NCI-H1694 treated with DMSO at 0.1 percent for 48 hours (cell line): ENCODE measurements around the gene DDX25.
A peak's percentile ranks its signal among the peaks of the same experiment; 100 is the strongest.

Experiments
- DNase-seq: peaks from one replicate; lab custom pipeline; 2025; lab: John Stamatoyannopoulos, UW

The DDX25 gene

DNA sequence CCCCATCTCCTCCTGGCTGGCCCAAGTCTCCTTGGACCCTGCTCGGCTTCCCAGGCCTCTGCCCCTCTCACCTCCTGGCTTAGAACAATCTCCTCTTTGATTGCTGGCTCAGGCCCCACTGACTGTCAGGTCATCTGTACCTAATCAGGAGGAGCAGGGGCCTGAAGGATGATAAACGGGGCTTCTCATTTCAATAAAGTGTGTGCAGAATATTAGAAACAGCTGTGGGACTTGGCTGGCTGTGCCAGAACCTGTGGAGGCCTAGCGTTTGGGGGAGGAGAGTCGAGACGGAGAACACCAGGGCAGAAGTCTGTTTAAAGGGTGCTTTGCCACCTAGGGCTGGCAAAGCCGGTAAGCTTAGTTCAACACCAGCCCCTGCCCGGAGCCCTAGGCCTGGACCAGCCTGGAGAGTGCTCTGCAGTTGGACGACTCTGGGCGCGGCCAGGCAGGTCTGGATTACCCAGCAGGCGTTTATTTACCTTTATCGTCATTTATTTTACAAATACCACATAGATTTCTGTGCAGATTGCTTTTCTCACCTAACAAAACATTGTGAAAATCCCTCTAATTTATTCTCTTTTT lies 31.4 kb downstream of the DDX25 start:
- DNase-seq, result no peak

DNA sequence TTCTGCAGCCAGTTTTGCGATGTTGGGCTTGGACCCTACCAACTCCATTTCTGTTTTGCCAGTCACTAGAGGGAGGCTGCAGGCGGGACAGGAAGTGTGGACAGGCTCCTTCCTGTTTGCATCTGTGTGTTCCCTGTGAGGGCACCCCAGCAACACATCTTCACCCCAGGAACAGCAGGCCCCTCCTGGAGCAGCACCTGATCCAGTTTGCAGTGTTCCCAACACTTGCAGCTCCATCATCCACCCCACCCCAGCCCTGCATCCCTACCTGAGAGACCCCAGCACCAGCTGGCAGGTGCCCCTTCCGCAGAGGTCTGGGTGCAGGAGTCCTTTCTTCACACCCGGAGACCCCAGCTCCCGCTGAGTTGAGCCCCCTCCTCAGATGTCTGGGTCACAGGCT lies 34.1 kb downstream of the DDX25 start:
- no peak for DNase-seq

DNA sequence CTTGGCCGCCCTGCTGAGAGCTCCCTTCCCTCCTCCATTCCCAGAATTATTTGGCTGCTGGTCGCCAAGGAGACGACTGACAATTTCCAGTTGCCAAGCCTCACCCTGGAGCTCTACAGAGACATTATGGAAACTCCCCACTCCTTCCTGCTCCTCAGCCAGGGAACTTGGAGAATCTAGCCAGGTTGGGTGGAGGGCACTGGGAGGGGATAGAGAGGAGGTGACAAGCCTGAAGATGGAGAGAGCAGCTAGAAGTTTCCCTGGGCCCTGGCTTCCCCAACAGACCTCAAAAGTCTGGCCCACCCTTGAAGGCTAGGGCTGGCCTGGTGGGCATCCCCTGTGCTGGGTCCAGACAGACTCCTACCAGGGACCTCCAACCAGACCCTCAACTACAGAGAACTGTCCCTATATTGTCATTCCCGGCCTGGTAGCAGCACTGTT lies 34.8 kb downstream of the DDX25 start:
- no peak for DNase-seq

DNA sequence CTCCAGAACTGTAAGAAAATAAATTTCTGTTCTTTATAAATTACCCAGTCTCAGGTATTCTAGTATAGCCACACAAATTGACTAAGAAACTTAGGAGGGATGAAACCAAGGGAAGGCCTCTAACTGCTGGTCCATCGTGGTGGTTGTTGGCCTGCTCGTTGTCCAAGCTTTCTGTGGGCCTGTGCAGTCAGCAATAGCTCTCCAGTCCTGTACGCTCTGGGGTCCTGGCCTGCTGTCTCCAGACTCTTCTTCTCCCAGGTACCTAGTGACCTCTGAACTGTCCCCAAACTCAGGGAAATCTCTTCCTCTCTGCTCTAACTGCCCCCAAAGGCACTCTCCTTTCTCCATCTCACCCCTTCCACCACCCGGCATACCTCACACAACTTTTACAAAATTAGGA lies 35.8 kb downstream of the DDX25 start:
- DNase-seq, result no peak

DNA sequence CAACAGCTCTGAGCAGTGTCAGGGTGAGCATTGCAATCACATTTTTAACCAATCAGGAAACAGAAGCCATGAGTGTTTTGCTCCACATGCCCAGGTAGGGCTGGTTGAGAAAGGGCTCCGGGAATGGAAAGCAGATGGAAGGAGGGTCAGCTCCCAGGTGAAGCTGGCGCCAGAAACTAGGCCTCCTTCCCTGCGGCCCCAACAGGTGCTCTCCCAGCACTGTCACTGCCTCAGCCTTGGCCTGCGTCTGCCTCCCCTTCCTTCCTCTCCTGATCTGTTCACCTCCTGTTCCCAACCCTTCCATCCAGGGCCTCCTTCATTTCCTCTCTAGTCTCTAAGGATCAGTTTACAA lies 36.9 kb downstream of the DDX25 start:
- DNase-seq, result no peak

DNA sequence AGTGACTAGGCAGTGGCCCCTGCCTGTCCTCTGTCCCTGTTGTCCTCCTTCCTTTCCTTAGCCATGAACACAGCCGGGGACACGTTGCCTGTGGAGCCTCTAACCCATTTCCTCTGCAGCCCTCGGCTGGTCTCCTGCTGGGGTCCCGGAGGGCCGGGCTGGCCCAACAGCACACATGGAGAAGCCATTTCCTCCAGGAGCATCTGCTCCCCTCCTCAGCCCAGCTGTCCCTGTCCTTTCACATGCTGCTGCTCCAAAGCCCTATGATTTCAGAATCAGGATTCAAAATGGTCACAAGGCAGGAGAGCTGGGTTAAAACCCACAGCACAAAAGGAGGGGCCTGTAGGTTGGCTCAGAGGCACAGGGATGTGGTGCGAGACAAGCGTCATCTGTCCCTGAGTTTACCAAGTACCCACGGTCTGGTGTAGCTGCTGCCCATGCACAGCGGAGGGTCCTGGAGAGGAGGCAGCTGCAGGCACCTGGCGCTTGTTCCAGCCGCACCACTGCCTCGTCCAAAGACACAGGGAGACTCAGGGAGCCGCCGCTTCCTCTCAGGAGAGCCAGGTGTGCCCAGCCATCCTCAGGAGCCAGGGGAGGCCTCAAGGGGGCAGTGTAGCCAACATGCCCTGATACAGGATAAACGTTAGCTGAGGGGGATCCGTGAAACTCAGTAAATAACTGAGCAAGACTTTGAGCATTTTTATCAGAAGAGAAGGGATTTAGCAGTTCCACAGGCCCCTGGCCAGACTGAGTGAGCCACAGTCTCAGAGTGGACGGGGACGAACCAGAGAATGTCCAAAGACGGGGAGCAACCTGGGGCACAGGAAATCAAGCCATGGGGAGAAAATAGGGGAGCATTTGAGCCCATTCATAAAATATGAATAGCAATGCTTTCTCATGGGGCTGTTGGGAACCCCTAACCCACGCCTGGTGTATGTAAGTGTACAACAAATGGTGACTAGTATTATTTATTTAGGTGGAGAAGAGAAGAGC lies 37.6 kb downstream of the DDX25 start:
- peak; percentile 0 for DNase-seq

DNA sequence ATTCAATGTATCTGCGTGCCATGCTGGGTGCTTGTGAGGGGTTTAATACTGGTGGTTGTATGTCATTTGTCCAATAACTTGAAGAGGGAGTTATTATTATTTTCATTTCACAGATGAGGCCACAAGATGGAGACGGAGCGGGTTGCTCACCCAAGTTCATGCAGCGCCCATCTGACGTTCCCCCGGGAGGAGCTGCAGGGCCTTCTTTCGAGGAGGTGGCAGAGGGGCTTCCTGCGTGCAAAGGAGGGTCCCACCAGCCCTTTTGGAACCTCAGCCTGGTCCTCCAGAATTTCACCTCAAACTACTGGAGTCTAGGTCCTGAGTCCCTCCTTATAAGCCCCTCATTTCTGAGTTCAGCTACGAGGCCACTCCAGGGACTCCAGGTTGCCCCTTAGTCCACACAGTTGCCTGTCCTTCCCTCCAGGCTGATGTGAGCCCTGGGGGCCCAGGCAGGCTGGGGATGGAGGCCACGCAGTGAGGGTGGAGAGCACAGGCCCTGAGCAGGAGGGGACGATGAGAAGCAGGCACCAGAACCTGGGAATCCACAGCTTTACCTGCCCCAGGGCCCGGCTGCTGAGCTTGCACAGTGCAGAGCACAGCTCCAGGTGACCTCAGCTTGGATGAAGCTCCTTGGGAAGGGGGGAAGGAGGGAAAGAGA lies 38.6 kb downstream of the DDX25 start:
- no peak for DNase-seq

DNA sequence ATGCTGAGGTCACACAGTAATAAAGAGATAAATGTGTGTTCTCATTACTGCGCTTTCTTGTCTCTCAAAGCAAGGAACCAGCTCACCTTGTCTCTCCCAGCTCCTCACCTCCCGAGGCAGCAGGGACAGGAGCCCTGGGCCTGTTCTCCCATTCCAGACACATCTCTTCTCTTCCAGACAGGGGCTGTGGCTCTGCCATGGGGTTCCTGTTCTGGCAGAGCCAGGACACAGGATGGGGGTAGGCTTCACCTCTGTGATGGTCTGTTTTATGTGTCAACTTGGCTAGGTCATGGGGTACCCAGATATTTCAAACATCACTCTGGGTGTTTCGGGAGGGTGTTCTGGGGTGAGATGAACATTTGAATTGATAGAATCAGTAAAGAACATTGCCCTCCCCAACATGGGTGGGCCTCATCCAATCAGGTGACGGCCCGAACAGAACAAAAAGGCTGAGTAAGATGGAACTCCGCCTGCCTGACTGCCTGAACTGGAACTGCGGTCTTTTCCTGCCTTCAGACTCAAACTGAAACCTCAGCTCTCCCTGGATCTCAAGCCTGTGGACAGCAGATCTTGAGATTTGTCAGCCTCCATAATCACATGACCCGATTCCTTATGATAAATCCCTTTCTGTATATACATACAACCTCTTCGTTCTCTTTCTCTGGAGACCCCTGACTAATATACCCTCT lies 39.5 kb downstream of the DDX25 start:
- no peak for DNase-seq

DNA sequence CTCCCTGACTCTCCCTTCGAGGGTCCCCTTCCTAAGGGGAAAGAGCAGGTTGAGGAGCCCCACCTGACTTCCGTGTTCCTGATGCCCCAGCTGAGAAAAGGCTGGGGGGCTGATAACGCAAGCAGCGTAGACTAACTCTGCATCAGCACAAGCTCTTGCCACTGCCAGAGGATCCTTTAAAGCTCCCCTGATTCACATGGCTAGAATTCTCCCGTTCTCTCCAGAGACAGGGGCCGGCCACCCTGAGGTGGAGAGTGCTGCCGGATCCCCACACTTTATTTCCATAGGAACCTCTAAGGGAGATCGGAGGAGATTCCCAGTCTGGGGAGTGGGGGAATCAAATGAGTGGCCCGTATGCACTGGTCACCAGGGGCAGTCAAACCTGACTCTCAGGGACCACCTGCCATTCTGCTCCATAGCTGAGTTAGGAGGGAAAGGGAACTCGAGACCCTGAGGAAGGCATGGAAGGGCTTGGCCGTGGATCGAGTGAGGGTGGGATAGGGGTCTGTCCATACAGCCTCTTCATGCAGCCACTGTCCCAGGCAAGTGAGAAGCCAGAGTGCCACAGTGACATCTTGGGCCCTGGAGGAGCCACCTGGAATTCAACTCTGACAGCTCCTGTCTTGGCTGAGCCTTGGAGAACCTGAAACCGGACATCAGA lies 40.2 kb downstream of the DDX25 start:
- no peak for DNase-seq

DNA sequence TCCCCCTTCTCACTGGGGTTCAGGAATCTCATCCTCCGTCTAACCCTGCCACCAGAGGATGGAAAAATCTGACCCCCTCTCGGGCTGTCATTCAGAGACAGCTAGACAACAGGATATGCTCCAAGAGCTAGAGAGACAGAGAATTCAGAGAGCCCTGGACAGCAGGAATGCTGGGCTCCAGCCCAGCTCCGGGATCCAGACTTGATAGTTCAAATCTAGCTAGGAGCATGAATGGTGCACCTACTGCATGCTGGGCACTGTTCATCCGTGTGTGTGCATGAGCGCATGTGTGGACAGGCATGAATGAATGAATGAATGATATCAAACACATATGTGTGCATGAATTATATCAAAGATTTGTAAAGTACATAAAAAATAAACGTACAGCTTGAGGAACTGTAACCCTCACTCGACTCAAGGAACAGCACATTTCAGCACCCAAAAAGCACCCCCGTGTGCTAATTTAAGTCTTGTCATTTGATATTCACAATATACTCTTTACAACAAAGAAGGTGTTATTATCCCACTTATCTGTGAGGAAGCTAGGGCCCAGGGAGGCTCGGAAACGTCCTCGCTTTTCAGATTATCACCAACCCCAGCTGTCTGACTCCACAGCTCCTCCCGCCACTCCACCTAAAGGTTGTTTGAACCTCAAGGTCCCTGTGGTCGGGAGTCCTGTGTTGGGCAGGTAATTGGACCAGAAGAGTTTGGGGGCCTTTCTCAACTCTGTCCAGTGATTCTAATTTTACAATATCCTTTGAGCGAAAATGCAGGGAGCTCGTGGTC lies 40.9 kb downstream of the DDX25 start:
- DNase-seq, result no peak

DNA sequence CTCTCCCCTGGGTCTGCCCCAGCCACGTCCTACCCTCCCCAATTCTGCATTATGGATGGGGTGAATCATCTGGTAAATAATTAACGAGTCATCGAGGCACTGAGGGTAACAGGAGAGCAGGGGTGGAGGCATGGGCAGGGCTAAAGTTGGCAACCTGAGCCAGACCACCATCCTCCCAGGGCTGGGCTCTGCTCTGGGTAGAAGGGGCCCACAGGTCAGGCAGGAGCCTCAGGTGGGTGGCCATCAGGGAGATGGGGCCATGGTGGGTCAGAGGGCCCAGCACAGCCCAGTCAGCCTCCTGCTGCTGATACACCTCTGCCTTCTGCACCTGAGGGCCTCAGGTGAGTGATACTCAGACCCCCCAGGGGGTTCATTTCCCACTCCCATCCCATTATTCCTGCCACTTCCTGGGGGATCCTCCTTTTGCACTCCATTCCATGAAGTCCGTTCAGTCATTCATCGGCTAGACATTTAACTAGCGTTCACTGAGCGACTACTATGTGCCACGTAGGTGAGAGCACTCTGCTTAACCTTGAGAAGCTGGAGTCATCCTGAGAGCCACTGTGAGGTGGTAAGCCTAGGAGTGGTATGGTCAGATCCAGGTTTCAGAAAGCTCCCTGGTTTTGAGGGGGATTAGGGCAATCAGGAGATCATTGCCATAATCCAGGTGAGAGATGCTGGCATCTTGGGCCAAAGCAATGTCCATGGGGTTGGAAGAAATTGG lies 41.7 kb downstream of the DDX25 start, which contains the start of gene VSIG10L2:
Gene VSIG10L2, plus strand, starts transcription at position 248 of the 724 bp plus-strand sequence. Its CDS starts 12 bp downstream, at position 260.
- DNase-seq, result no peak

DNA sequence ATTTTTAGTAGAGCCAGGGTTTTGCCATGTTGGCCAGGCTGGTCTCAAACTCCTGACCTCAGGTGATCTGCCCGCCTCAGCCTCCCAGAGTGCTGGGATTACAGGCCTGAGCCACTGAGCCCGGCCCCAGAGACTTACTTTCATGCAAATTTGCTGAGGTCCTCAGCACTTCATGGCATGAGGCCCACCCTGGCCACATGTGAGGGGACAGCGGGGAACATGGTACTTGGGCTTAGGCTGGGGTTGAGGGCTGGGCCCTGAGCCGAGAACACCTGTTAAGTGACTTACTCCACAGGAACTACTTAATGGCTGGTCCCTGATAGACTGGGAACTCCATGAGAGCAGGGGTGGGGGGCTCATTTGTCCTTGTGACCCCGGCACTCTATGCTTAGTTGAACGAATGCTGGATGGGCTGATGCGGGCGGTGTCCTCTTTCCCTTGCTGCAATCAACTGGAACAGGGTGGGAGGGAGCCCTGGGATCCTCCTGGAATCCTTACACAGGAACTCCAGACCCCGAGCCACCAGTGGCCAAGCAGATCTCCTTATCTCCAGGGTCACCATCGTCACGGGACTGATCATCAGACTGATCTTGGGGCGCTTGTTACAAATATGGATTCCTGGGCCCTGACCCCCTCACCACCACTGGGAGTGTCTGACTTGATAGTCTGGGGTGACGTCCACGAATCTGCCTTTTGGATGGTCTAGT lies 42.6 kb downstream of the DDX25 start:
- no peak for DNase-seq

DNA sequence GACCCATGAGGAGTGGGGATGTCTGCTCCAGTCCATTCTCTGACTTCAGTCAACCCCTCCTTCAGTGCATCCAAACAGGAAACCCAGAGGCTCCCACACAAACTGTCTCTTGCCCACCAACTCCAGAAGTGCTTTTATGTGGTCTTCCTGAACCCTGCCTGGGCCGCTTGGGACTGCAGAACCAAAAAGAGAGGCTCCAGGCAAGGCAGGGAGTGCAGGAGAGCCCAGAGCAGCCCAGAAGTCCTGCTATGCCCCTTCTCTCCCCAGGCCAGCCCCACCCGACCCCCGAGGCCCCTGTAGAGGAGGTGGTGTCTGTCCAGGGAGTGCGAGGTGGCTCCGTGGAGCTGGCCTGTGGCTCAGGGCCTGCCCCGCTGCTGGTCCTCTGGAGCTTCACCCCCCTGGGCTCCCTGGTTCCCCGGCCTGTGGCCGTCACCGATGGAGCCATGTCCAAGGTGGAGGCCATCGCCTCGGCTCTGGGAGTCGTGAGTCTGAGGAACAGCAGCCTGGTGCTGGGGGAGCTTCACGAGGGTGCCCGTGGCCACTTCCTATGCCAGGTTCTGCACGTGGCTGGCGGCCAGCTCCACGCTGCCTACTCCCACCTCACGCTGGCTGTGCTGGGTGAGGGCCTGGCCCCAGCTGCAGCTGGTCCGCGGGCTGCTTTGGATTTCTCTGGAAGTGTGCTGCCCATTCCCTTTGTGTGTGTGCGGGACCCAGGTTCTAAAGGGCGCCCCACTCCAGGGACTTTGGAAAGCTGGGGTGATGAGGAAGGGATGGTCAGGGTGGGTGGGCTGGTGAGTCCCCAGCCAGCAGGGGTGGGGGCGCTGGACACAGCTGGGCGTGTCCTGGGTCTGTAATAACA lies 43.3 kb downstream of the DDX25 start:
- DNase-seq, result no peak

DNA sequence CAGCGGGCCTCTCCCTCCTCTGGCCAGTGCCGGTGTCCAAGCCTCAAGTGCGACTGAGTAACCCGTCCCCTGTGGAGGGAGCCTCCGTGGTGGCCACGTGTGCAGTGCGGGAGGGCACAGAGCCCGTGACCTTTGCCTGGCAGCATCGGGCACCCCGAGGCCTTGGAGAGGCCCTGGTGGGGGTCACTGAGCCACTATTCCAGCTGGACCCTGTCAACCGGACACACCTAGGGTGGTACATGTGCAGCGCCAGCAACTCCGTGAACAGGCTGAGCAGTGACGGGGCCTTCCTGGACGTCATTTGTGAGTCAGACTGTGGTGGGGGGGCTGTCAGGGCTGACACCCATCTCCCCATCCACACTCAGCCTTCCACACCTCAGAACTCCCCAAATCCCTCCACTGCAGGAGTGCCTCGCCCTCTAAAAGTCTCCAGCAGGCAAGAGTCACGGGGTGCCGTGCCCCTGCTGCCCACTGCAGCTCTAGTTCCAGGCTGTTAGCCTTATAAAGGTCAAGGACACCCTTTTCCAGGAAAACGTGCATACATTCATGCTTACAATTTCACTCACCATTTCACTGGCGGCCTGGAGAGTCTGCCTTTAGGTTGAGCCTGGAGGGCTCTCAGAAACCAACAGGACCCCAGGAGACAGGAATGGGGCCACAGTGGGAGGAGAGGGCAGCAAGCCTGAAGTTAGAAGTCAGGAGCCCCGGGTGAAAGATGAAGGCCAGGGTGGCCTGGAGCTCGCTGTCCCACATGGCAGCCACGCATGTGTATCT lies 44.2 kb downstream of the DDX25 start:
- no peak for DNase-seq

DNA sequence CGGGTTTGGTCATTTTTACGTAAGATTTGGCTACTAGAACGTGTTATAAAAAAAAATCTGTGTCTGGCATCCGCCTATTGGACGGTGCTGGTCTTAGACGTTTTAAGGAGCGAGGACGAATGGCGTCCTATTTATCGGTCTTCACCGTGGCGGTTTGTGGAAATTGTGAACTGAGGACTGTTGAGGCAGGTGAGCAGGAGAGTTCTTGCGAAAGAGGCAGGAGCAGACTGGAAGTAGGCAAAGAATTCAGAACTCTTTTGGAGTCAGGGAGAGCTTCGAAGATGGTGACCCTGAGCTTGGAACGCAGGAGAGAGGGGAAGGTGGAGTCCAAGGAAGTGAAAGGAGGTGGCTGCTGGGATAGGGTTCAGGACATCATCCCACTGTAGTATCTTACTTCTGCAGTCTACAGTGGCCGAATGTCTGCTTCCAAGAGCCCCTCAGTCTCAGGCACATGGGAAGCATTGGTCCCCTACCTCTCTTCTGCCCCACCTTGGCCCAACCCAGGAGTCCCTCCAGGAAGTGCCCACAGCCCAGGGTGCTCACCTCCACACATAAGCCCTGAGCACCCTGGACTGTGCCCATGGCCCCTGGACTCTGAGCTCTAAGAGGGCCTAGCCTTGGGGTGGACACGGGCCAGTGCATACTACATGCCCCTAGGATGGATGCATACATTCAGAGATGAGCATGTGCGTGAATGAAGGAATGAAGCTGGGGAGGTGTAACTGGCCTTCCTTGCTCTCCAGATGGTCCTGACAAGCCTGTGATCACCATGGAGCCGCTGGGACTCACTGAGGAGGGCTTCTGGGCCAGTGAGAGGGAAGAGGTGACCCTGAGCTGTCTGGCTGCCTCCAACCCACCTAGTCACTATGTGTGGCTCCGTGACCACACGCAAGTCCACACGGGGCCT lies 45.2 kb downstream of the DDX25 start:
- DNase-seq, result no peak

DNA sequence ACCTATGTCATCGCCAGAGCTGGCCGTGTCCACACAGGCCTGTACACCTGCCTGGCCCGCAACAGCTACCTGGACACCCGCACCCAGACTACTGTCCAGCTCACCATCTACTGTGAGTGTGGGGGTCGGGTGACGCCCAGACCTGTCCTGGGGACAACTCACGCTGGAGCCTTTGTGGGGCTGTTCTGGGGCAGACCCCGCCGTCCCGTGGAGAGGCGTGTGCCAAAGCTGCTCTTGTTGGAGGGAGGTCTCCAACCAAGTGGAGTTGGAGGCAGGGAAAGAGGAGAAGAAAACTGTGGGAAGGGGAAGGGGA lies 45.8 kb downstream of the DDX25 start:
- DNase-seq, result no peak
